H1 (cell line): ENCODE measurements around the gene LMOD2. TPM values are rescaled to one million over a fixed set of nuclear protein-coding genes. Genes with fewer than 3 reads are reported as not detected.

Source experiments
- CTCF ChIA-PET: fragments of 300-600 bp; sonication (Branson Sonifier 250); formaldehyde crosslinking; loops from one replicate; lab custom pipeline; 2021; ENCODE audit not compliant: partially characterized antibody; lab: Charles Lee
- POLR2A ChIA-PET: fragments of 300-600 bp; sonication (Branson Sonifier 250); formaldehyde crosslinking; loops from one replicate; lab custom pipeline; 2021; ENCODE audit warnings: inconsistent platforms; ENCODE audit not compliant: partially characterized antibody; lab: Charles Lee
- DNase-seq, 2 experiments: peaks; one replicate each; pipeline versions ENCODE4 v3.0.0 to v3.0.0-alpha.2; 2010 to 2022; ENCODE audit warnings: low spot score in 2 of 2, low read depth in 1 of 2, mixed read lengths in 1 of 2
- FAIRE-seq: peaks from 2 replicates; lab custom pipeline; 2011; peaks lifted over from hg19 to GRCh38; lab: Jason Lieb, UNC
- H2AFZ ChIP-seq: 2 replicates; pipeline ENCODE4 v1.8.1; 2012; ENCODE audit warnings: low read length, inconsistent platforms
- H2AK5ac ChIP-seq: 2 replicates; pipeline ENCODE4 v1.6.1; 2013; ENCODE audit warnings: low read depth, low read length
- H2BK120ac ChIP-seq: replicated peaks from 2 replicates; pipeline ENCODE3; 2013; ENCODE audit warnings: low read depth, low read length, inconsistent platforms
- H2BK12ac ChIP-seq: 2 replicates; pipeline ENCODE4 v1.6.1; 2013; ENCODE audit warnings: low read depth, low read length
- H2BK15ac ChIP-seq: 2 replicates; pipeline ENCODE4 v1.6.1; 2013; ENCODE audit warnings: low read length
- H2BK20ac ChIP-seq: 2 replicates; pipeline ENCODE4 v1.6.1; 2013; ENCODE audit warnings: low read length
- H2BK5ac ChIP-seq: 2 replicates; pipeline ENCODE4 v1.6.1; 2013; ENCODE audit warnings: low read depth, low read length
- H3K14ac ChIP-seq: 2 replicates; pipeline ENCODE4 v1.6.1; 2013; ENCODE audit warnings: inconsistent platforms; ENCODE audit not compliant: insufficient read length
- H3K18ac ChIP-seq: 2 replicates; pipeline ENCODE4 v1.6.1; 2013; ENCODE audit warnings: low read length; ENCODE audit errors: extremely low read depth
- H3K23ac ChIP-seq: 2 replicates; pipeline ENCODE4 v1.6.1; 2013; ENCODE audit warnings: inconsistent platforms; ENCODE audit not compliant: insufficient read length
- H3K23me2 ChIP-seq: 2 replicates; pipeline ENCODE4 v1.6.1; 2013; ENCODE audit warnings: low read depth, low read length
- H3K27ac ChIP-seq: 2 replicates; pipeline ENCODE4 v1.6.1; 2011; ENCODE audit warnings: low read depth, low read length, inconsistent platforms
- H3K27me3 ChIP-seq, 4 experiments: replicated peaks in 1 of 4; 1 replicate in 1 of 4; 2 replicates in 3 of 4; pipeline versions ENCODE4 v1.6.1 to v1.8.1; 2011 to 2013; ENCODE audit warnings: low read length in 3 of 4, mild to moderate bottlenecking in 3 of 4, inconsistent platforms in 2 of 4, mixed read lengths in 2 of 4, moderate library complexity in 1 of 4; ENCODE audit not compliant: control insufficient read depth in 3 of 4, insufficient read depth in 3 of 4; ENCODE audit errors: extremely low read depth in 1 of 4
- H3K36me3 ChIP-seq, 4 experiments: 2 replicates each; pipeline versions ENCODE4 v1.6.1 to v1.8.1; 2011 to 2013; ENCODE audit warnings: mild to moderate bottlenecking in 4 of 4, low read length in 3 of 4, moderate library complexity in 2 of 4, control low read depth in 1 of 4, inconsistent platforms in 1 of 4; ENCODE audit not compliant: insufficient read depth in 4 of 4, control insufficient read depth in 2 of 4
- H3K4ac ChIP-seq: replicated peaks from 2 replicates; pipeline ENCODE3; 2013; ENCODE audit warnings: low read length, low read depth, mixed read lengths, inconsistent platforms; ENCODE audit not compliant: insufficient read length
- H3K4me1 ChIP-seq, 4 experiments: replicated peaks in 1 of 4; 1 replicate in 1 of 4; 2 replicates in 3 of 4; pipeline versions ENCODE4 v1.6.1 to v1.8.1; 2011 to 2013; ENCODE audit warnings: low read length in 3 of 4, inconsistent platforms in 2 of 4, mixed read lengths in 1 of 4; ENCODE audit not compliant: insufficient read depth in 4 of 4, control insufficient read depth in 3 of 4
- H3K4me2 ChIP-seq, 2 experiments: 2 replicates each; pipeline versions ENCODE4 v1.6.1 to v1.8.1; 2011 to 2013; ENCODE audit warnings: low read depth in 2 of 2, low read length in 2 of 2, control low read depth in 1 of 2, inconsistent platforms in 1 of 2, mild to moderate bottlenecking in 1 of 2; ENCODE audit not compliant: insufficient read depth in 1 of 2
- H3K4me3 ChIP-seq, 4 experiments: fragments of 200-600, 300-600 bp in 1 of 4; sonication (generic), shearing (Covaris generic), sonication (Bioruptor Twin) in 1 of 4; 2 replicates each; pipeline versions ENCODE4 v1.5.1 to v1.8.1; 2011 to 2016; ENCODE audit warnings: low read length in 4 of 4, low read depth in 3 of 4, control low read depth in 2 of 4, inconsistent platforms in 2 of 4, mild to moderate bottlenecking in 2 of 4, mixed read lengths in 1 of 4, moderate library complexity in 1 of 4; ENCODE audit not compliant: insufficient read depth in 2 of 4; ENCODE audit errors: extremely low read depth in 1 of 4
- H3K56ac ChIP-seq: replicated peaks from 2 replicates; pipeline ENCODE3; 2013; ENCODE audit warnings: low read depth, mild to moderate bottlenecking, mixed read lengths, low read length, inconsistent platforms; ENCODE audit not compliant: insufficient read length
- H3K79me1 ChIP-seq: 2 replicates; pipeline ENCODE4 v1.6.1; 2013; ENCODE audit warnings: low read depth, low read length, control low read depth
- H3K79me2 ChIP-seq, 2 experiments: 2 replicates each; pipeline versions ENCODE4 v1.6.1 to v1.8.1; 2012 to 2013; ENCODE audit warnings: low read length in 2 of 2, mild to moderate bottlenecking in 2 of 2, inconsistent platforms in 1 of 2; ENCODE audit not compliant: insufficient read depth in 2 of 2, control insufficient read depth in 1 of 2
- H3K9ac ChIP-seq, 4 experiments: replicated peaks in 1 of 4; 1 replicate in 1 of 4; 2 replicates in 3 of 4; pipeline versions ENCODE4 v1.6.1 to v1.8.1; 2011 to 2013; ENCODE audit warnings: low read depth in 3 of 4, low read length in 3 of 4, control low read depth in 2 of 4, mild to moderate bottlenecking in 2 of 4, moderate library complexity in 2 of 4, inconsistent platforms in 1 of 4; ENCODE audit errors: extremely low read depth in 1 of 4
- H3K9me3 ChIP-seq, 2 experiments: 2 replicates each; pipeline versions ENCODE4 v1.6.1 to v1.8.1; 2012 to 2013; ENCODE audit warnings: mild to moderate bottlenecking in 2 of 2, moderate library complexity in 2 of 2, control low read depth in 1 of 2, inconsistent platforms in 1 of 2, low read depth in 1 of 2, low read length in 1 of 2, mixed read lengths in 1 of 2; ENCODE audit not compliant: insufficient read depth in 2 of 2
- H4K20me1 ChIP-seq, 2 experiments: replicated peaks in 1 of 2; 2 replicates each; pipeline versions ENCODE3 to v1.8.1; 2011 to 2013; ENCODE audit warnings: inconsistent platforms in 2 of 2, low read length in 2 of 2, mild to moderate bottlenecking in 1 of 2; ENCODE audit not compliant: insufficient read depth in 2 of 2, control insufficient read depth in 1 of 2
- H4K5ac ChIP-seq: 2 replicates; pipeline ENCODE4 v1.6.1; 2013; ENCODE audit warnings: low read length, low read depth, mixed read lengths, inconsistent platforms; ENCODE audit not compliant: insufficient read length
- H4K8ac ChIP-seq: 2 replicates; pipeline ENCODE4 v1.8.0; 2013; ENCODE audit warnings: mild to moderate bottlenecking, moderate library complexity, low read length, inconsistent platforms; ENCODE audit not compliant: insufficient read depth; ENCODE audit errors: extremely low read depth
- H4K91ac ChIP-seq: replicated peaks from 2 replicates; pipeline ENCODE3; 2013; ENCODE audit warnings: low read length, mixed read lengths, inconsistent platforms; ENCODE audit not compliant: insufficient read length
- ATF2 ChIP-seq: IDR thresholded peaks from 2 replicates; pipeline ENCODE4 v1.6.1; 2012; ENCODE audit warnings: low read length, inconsistent platforms
- CHD1 ChIP-seq: IDR thresholded peaks from 2 replicates; pipeline ENCODE4 v1.6.1; 2012; ENCODE audit warnings: low read depth, low read length, improper control_type of control experiment
- EP300 ChIP-seq, 2 experiments: IDR thresholded peaks; 1 replicate in 1 of 2; 2 replicates in 1 of 2; pipeline ENCODE4 v1.6.1; 2011 to 2012; ENCODE audit warnings: low read depth in 2 of 2, low read length in 2 of 2, mild to moderate bottlenecking in 2 of 2, borderline replicate concordance in 1 of 2, inconsistent platforms in 1 of 2, moderate library complexity in 1 of 2
- HDAC6 ChIP-seq: IDR thresholded peaks from one replicate; pipeline ENCODE4 v1.7.1; 2012; ENCODE audit warnings: low read depth, mild to moderate bottlenecking, inconsistent platforms, low read length, moderate library complexity
- JUND ChIP-seq: IDR thresholded peaks from 2 replicates; pipeline ENCODE4 v1.6.1; 2011; ENCODE audit warnings: mild to moderate bottlenecking, improper control_type of control experiment, low read length
- POLR2A ChIP-seq, 2 experiments: IDR thresholded peaks; 1 replicate in 1 of 2; 2 replicates in 1 of 2; pipeline ENCODE4 v1.6.1; 2011; ENCODE audit warnings: low read depth in 2 of 2, low read length in 2 of 2, mild to moderate bottlenecking in 2 of 2; ENCODE audit errors: control extremely low read depth in 1 of 2
- RAD21 ChIP-seq, 2 experiments: IDR thresholded peaks in 1 of 2; conservative IDR thresholded peaks in 1 of 2; 2 replicates each; pipeline ENCODE4 v1.6.1; 2011; ENCODE audit warnings: low read depth in 2 of 2, low read length in 2 of 2, improper control_type of control experiment in 1 of 2, inconsistent platforms in 1 of 2, mild to moderate bottlenecking in 1 of 2, moderate library complexity in 1 of 2
- RBBP5 ChIP-seq: IDR thresholded peaks from 2 replicates; pipeline ENCODE4 v1.7.1; 2012; ENCODE audit warnings: low read depth, mild to moderate bottlenecking, inconsistent platforms, low read length, moderate library complexity, borderline replicate concordance
- SAP30 ChIP-seq: fragments of 300-600 bp; sonication (generic); IDR thresholded peaks from 2 replicates; pipeline ENCODE4 v1.7.1; 2012; ENCODE audit warnings: low read length, moderate library complexity, mild to moderate bottlenecking, inconsistent platforms; ENCODE audit not compliant: insufficient read depth, insufficient replicate concordance
- SIN3A ChIP-seq, 2 experiments: IDR thresholded peaks in 1 of 2; conservative IDR thresholded peaks in 1 of 2; 2 replicates each; pipeline ENCODE4 v1.6.1; 2011 to 2012; ENCODE audit warnings: low read length in 2 of 2, improper control_type of control experiment in 1 of 2, low read depth in 1 of 2, mild to moderate bottlenecking in 1 of 2
- SP4 ChIP-seq: IDR thresholded peaks from 2 replicates; pipeline ENCODE4 v1.6.1; 2012; ENCODE audit warnings: low read length, inconsistent platforms
- TCF12 ChIP-seq: IDR thresholded peaks from 2 replicates; pipeline ENCODE4 v1.6.1; 2011; ENCODE audit warnings: low read depth, mild to moderate bottlenecking, low read length
- polyA plus RNA-seq, 7 experiments: library from polyadenylated mRNA; depleted of rRNA in 3 of 7; stranded (reverse) in 5 of 7; unstranded in 2 of 7; fragments of >200 nt in 5 of 7; fragments of 200-250 nt in 2 of 7; gene quantifications; 1 replicate in 5 of 7; 2 replicates in 1 of 7; 4 replicates in 1 of 7; pipeline versions ENCODE4 v1.2.1 to v1.2.3, GENCODE V29; 2011 to 2013; ENCODE audit warnings: missing spikeins in 2 of 7, mixed read lengths in 2 of 7
- total RNA-seq: library from RNA; stranded (reverse); fragmentation: NEBNext Ultra II Directional; extraction: Animal tissue kit (Norgen Biotek cat#: 25700); gene quantifications from 2 replicates; pipeline ENCODE4 v1.2.1, GENCODE V29; 2021

The LMOD2 gene
- total and polyA plus RNA-seq, 2 of the 8 experiments (the other 6 are each of a cell fraction or from before 2014, with no cell fraction given), result 0.03 to 0.22 TPM

- no peak overlapping the region for H3K4me2 ChIP-seq
- POLR2A ChIA-PET, result no interaction called here
- CTCF ChIA-PET, result interaction anchor here (1.0 to 2.5 kb wide), 4 partner anchors 8 to 35 kb away, joined by 4 to 10 read pairs (median 5); no protein-coding TSS in a partner anchor
Measured at GRCh38 chr7:123616223-123616622, 39.4 kb upstream of the LMOD2 start.

More at GRCh38 chr7:123616223-123616622, 39.4 kb upstream of the LMOD2 start:
- no peak overlapping the region for H2BK120ac ChIP-seq
- no peak overlapping the region for H2BK5ac ChIP-seq
- H3K4me3 ChIP-seq, result no peak overlapping the region
- no peak for FAIRE-seq
- no peak overlapping the region for H3K56ac ChIP-seq
- no peaks in the 10 kb centered on the region for H3K36me3 ChIP-seq
- H3K79me1 ChIP-seq, result no peaks in the 10 kb centered on the region
- H2AFZ ChIP-seq, result no peak overlapping the region
- H3K18ac ChIP-seq, result no peak overlapping the region
- H2BK12ac ChIP-seq, result no peak overlapping the region
- H3K23ac ChIP-seq, result no peak overlapping the region
- H3K4ac ChIP-seq, result no peak overlapping the region
- no peaks in the 10 kb centered on the region for H3K4me1 ChIP-seq
- H2BK15ac ChIP-seq, result no peak overlapping the region
- H2BK20ac ChIP-seq, result no peak overlapping the region
- no peaks in the 10 kb centered on the region for H4K20me1 ChIP-seq
- H4K91ac ChIP-seq, result no peak overlapping the region
- H3K14ac ChIP-seq, result no peak overlapping the region
- TF ChIP-seq CHD1 (no peak), JUND (no peak), ATF2 (no peak), POLR2A (IDR thresholded peaks at IDR 0.05; ENCODE audit: control extremely low read depth in 1 of 2, low read depth in 2 of 2, low read length in 2 of 2) (no peak), SIN3A (conservative IDR thresholded peaks at IDR 0.05 in 1 of 2, IDR thresholded peaks at IDR 0.05 in 1 of 2; ENCODE audit: low read depth in 1 of 2, low read length in 2 of 2) (no peak), TCF12 (no peak), RAD21 (IDR thresholded peaks at IDR 0.05 in 1 of 2, conservative IDR thresholded peaks at IDR 0.05 in 1 of 2; ENCODE audit: low read depth in 2 of 2, low read length in 2 of 2) (no peak), EP300 (IDR thresholded peaks at IDR 0.05; ENCODE audit: borderline replicate concordance in 1 of 2, low read depth in 2 of 2, low read length in 2 of 2) (no peak), SAP30 (no peak), SP4 (no peak), RBBP5 (no peak), HDAC6 (no peak)
- TF ChIP-seq, all 59 proteins: peak for 0
- Histone ChIP-seq H3K79me2 (no peaks in the 10 kb centered on the region), H3K23me2 (no peaks in the 10 kb centered on the region; the same call in 1 of the 2 replicates), H3K9me3 (no peaks in the 10 kb centered on the region), H2AK5ac (no peak overlapping the region), H4K8ac (no peak overlapping the region), H3K27me3 (no peaks in the 10 kb centered on the region), H4K5ac (no peak overlapping the region), H3K27ac (no peak overlapping the region), H3K9ac (no peak overlapping the region)
- no peak for DNase-seq
